Hepatocyte (in vitro differentiated cells): Measurements from ENCODE around the gene SEPTIN5.

Experiments
- EZH2 ChIP-seq: fragments of 200-600 bp; sonication (generic); IDR thresholded peaks from 2 replicates; pipeline ENCODE4 v1.6.1; 2016; ENCODE audit warnings: antibody characterized with exemption, mild to moderate bottlenecking, borderline replicate concordance
- TF ChIP-seq, protein P1 (sequence below): fragments of 200-600 bp; sonication (generic); IDR thresholded peaks from 2 replicates; pipeline ENCODE4 v1.5.1; 2016; ENCODE audit warnings: antibody characterized with exemption, mild to moderate bottlenecking; ENCODE audit not compliant: poor library complexity

DNA sequence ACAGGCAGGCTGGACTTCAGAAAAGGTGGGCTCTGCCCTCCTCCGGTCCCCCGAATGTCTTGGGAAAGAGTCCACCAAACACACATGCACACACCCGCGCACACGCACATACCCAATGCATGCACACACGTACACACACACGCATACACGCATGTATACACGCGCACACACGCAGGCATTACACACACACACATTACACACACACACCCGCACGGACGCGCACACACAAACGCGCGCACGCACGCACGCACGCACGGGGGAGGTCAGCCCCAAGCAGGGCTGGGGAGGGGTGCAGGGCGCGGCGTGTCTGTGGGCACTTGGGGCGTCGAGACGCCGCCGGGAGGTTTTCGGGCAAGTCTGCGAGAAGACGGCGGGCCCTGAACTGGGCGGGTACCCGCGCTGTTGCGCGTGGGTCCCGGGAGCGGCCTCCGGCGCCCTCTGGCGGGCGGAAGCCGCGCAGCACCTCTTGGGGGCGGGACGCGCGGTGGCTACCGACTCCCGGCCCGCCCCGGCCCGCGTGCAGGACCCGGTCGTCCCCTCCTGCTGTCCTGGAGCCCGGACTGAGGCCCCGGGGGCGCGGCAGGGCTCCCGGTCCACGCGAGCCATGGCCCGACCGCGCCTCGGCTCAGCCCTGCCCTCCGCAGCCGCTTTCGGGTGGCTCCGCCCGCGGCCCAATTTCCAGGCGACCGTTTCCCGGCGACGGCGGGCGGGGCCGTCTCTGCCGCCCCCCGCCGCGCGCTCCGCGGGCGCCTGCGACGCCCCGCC lies 3.6 kb downstream of the SEPTIN5 start:
- TF ChIP-seq, protein P1, sequence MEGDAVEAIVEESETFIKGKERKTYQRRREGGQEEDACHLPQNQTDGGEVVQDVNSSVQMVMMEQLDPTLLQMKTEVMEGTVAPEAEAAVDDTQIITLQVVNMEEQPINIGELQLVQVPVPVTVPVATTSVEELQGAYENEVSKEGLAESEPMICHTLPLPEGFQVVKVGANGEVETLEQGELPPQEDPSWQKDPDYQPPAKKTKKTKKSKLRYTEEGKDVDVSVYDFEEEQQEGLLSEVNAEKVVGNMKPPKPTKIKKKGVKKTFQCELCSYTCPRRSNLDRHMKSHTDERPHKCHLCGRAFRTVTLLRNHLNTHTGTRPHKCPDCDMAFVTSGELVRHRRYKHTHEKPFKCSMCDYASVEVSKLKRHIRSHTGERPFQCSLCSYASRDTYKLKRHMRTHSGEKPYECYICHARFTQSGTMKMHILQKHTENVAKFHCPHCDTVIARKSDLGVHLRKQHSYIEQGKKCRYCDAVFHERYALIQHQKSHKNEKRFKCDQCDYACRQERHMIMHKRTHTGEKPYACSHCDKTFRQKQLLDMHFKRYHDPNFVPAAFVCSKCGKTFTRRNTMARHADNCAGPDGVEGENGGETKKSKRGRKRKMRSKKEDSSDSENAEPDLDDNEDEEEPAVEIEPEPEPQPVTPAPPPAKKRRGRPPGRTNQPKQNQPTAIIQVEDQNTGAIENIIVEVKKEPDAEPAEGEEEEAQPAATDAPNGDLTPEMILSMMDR = peak; percentile 80
- no peak for TF ChIP-seq EZH2
